Calu3 (cell line): Measurements from ENCODE around the gene GLUD1. TPM values are rescaled to one million over a fixed set of nuclear protein-coding genes. Genes with fewer than 3 reads are reported as not detected.
A peak's percentile ranks its signal among the peaks of the same experiment; 100 is the strongest.
"Not testable (repeated sequence)": the region's sequence is repeated elsewhere in the genome, so short reads cannot be mapped to it uniquely, and the experiment has no call there.

Experiments
- BruUV-seq: library from RNA; stranded (reverse); fragments of 400-500 nt; replicated peaks from 2 replicates; lab custom pipeline; 2021; lab: Mats Ljungman, UMichigan
- CTCF ChIA-PET: fragments of 300-600 bp; sonication (Branson Sonifier 250); formaldehyde crosslinking; loops from one replicate; lab custom pipeline; 2022; ENCODE audit warnings: antibody characterized with exemption; lab: Charles Lee
- DNase-seq: peaks from one replicate; pipeline ENCODE4 v3.0.0; 2022
- H3K27ac Mint-ChIP-seq: one replicate; pipeline ENCODE4 v1.8.0; 2022; ENCODE audit warnings: mixed read lengths; ENCODE audit not compliant: unreplicated experiment
- H3K27me3 Mint-ChIP-seq: one replicate; pipeline ENCODE4 v1.8.0; 2022; ENCODE audit warnings: mixed read lengths; ENCODE audit not compliant: unreplicated experiment
- H3K36me3 Mint-ChIP-seq: one replicate; pipeline ENCODE4 v1.8.0; 2022; ENCODE audit warnings: mild to moderate bottlenecking, moderate library complexity, mixed read lengths; ENCODE audit not compliant: insufficient read depth, unreplicated experiment
- H3K4me1 Mint-ChIP-seq: one replicate; pipeline ENCODE4 v1.8.0; 2022; ENCODE audit warnings: mild to moderate bottlenecking, low read depth, mixed read lengths; ENCODE audit not compliant: unreplicated experiment
- H3K4me3 Mint-ChIP-seq: one replicate; pipeline ENCODE4 v1.8.0; 2022; ENCODE audit warnings: mild to moderate bottlenecking, low read depth, moderate library complexity, mixed read lengths; ENCODE audit not compliant: unreplicated experiment
- H3K9me3 Mint-ChIP-seq: one replicate; pipeline ENCODE4 v1.8.0; 2022; ENCODE audit warnings: low read depth, mixed read lengths; ENCODE audit not compliant: unreplicated experiment
- CTCF ChIP-seq: fragments of 200-600 bp; IDR thresholded peaks from one replicate; pipeline ENCODE4 v1.8.0; 2022; ENCODE audit warnings: antibody characterized with exemption; ENCODE audit not compliant: unreplicated experiment
- intact Hi-C: fragments of 100-400 bp; cut with micrococcal nuclease; formaldehyde crosslinking; loops from one replicate; pipeline ENCODE4 v1.10.0; 2022; ENCODE audit not compliant: unreplicated experiment
- total RNA-seq: library from RNA; stranded (reverse); gene quantifications from 2 replicates; pipeline ENCODE4 v1.2.3, GENCODE V29; 2022

The GLUD1 gene
- total RNA-seq, 1 experiment from 2014 or later: 70.8 TPM

GRCh38 chr10:87092376-87092860 is 2.2 kb downstream of the GLUD1 start:
- Mint-ChIP-seq H3K27me3 (no peaks in the 10 kb centered on the region), H3K36me3 (peaks cover 43% of the 10 kb centered on the region), H3K4me1 (peaks cover 9% of the 10 kb centered on the region), H3K4me3 (peak overlapping the region; percentile 49), H3K9me3 (no peaks in the 10 kb centered on the region), H3K27ac (peak overlapping the region; percentile 45)
- no peak for TF ChIP-seq CTCF
- peak; percentile 6 for DNase-seq
- CTCF ChIA-PET: interaction anchor here (0.8 kb wide), 1 partner anchor 10 kb away, joined by 5 read pairs; no protein-coding TSS in a partner anchor
- intact Hi-C loops: loop anchor here (5.0 kb wide), 1 partner anchor 120 kb away; no protein-coding TSS in a partner anchor
- no TSS peak for BruUV-seq

- Mint-ChIP-seq H3K36me3 (peaks cover 40% of the 10 kb centered on the region), H3K9me3 (no peaks in the 10 kb centered on the region), H3K27ac (no peak overlapping the region), H3K4me3 (no peak overlapping the region), H3K4me1 (peaks cover 9% of the 10 kb centered on the region), H3K27me3 (no peaks in the 10 kb centered on the region)
- no peak for DNase-seq
- no TSS peak for BruUV-seq
- intact Hi-C loops: loop anchor here (5.0 kb wide), 1 partner anchor 118 kb away; no protein-coding TSS in a partner anchor
- CTCF ChIA-PET: no interaction called here
- no peak for TF ChIP-seq CTCF
Measured at GRCh38 chr10:87090779-87091178, 3.9 kb downstream of the GLUD1 start.

GRCh38 chr10:87089746-87090145 is 4.9 kb downstream of the GLUD1 start:
- DNase-seq: no peak
- H3K36me3 Mint-ChIP-seq: peaks cover 37% of the 10 kb centered on the region

GRCh38 chr10:87085537-87085936 is 9.1 kb downstream of the GLUD1 start:
- no peak for DNase-seq
- no peak overlapping the region for H3K27ac Mint-ChIP-seq
- TF ChIP-seq CTCF: no peak
- H3K36me3 Mint-ChIP-seq: peaks cover 12% of the 10 kb centered on the region
- CTCF ChIA-PET: no interaction called here
- H3K9me3 Mint-ChIP-seq: no peaks in the 10 kb centered on the region
- peaks cover 29% of the 10 kb centered on the region for H3K4me1 Mint-ChIP-seq
- no TSS peak for BruUV-seq
- H3K4me3 Mint-ChIP-seq: no peak overlapping the region
- intact Hi-C loops: no loop called here
- no peaks in the 10 kb centered on the region for H3K27me3 Mint-ChIP-seq

More at GRCh38 chr10:87089746-87090145, 4.9 kb downstream of the GLUD1 start:
- no peak for TF ChIP-seq CTCF
- H3K9me3 Mint-ChIP-seq: no peaks in the 10 kb centered on the region
- intact Hi-C loops: loop anchor here (5.0 kb wide), 1 partner anchor 117 kb away; no protein-coding TSS in a partner anchor
- H3K27me3 Mint-ChIP-seq: no peaks in the 10 kb centered on the region
- H3K4me3 Mint-ChIP-seq: no peak overlapping the region
- H3K4me1 Mint-ChIP-seq: peaks cover 14% of the 10 kb centered on the region
- CTCF ChIA-PET: interaction anchor here (0.6 kb wide), 1 partner anchor 332 kb away, joined by 4 read pairs; no protein-coding TSS in a partner anchor
- BruUV-seq: no TSS peak
- no peak overlapping the region for H3K27ac Mint-ChIP-seq

GRCh38 chr10:87084291-87084782 is 10.3 kb downstream of the GLUD1 start:
- H3K27me3 Mint-ChIP-seq, H3K4me3 Mint-ChIP-seq, BruUV-seq, H3K9me3 Mint-ChIP-seq, DNase-seq, CTCF ChIA-PET, intact Hi-C loops: not testable (repeated sequence)
- Mint-ChIP-seq H3K27ac (peak overlapping the region; percentile 79), H3K4me1 (peaks cover 29% of the 10 kb centered on the region), H3K36me3 (peaks cover 12% of the 10 kb centered on the region)

- peaks cover 12% of the 10 kb centered on the region for H3K36me3 Mint-ChIP-seq
- peaks cover 29% of the 10 kb centered on the region for H3K4me1 Mint-ChIP-seq
- BruUV-seq, H3K27me3 Mint-ChIP-seq, intact Hi-C loops, H3K9me3 Mint-ChIP-seq, H3K4me3 Mint-ChIP-seq, DNase-seq: not testable (repeated sequence)
- H3K27ac Mint-ChIP-seq: peak overlapping the region; percentile 79
- CTCF ChIA-PET: interaction anchor here (1.7 kb wide), 1 partner anchor 9 kb away, joined by 5 read pairs; no protein-coding TSS in a partner anchor
Measured at GRCh38 chr10:87083576-87084290, 10.9 kb downstream of the GLUD1 start.
